ENCODE data around the gene RAD51B.

DNA sequence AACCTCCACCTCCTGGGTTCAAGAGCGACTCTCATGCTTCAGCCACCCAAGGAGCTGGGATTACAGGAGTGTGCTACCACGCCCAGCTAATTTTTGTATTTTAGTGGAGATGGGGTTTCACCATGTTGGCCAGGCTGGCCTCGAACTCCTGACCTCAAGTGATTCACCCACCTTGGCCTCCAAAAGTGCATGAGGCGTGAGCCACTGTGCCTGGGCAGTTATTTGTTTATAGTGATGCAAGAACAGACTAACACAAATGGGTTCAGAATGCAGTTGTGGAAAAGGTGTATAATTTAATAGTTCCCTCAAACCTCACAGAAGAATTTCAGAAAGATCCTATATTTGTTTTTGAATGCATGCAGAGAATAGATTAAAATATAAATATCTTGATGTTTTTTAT is 526.2 kb downstream of the RAD51B start:
- TF ChIP-seq CTCF (IDR thresholded peaks at IDR 0.05) (no peak), POLR2A (IDR thresholded peaks at IDR 0.05) (no peak), POLR2AphosphoS5 (IDR thresholded peaks at IDR 0.05) (no peak)
